Caco-2 (cell line): ENCODE results near the gene CHD9. TPM values are rescaled to one million over a fixed set of nuclear protein-coding genes. Genes with fewer than 3 reads are reported as not detected.

ENCODE experiments used
- BruUV-seq: library from RNA; stranded (reverse); fragments of 400-500 nt; replicated peaks from 2 replicates; lab custom pipeline; 2021; lab: Mats Ljungman, UMichigan
- CTCF ChIA-PET: fragments of 300-600 bp; sonication (Branson Sonifier 250); formaldehyde crosslinking; loops from one replicate; lab custom pipeline; 2022; ENCODE audit warnings: antibody characterized with exemption; lab: Charles Lee
- POLR2A ChIA-PET: fragments of 300-600 bp; sonication (Branson Sonifier 250); formaldehyde crosslinking; loops from one replicate; lab custom pipeline; 2022; ENCODE audit warnings: antibody characterized with exemption; lab: Charles Lee
- DNase-seq, 2 experiments: peaks; one replicate each; pipeline versions ENCODE4 v3.0.0 to v3.0.0-alpha.2; 2020 to 2022
- H3K27me3 ChIP-seq: replicated peaks from 2 replicates; pipeline ENCODE4 v1.6.0; 2011; ENCODE audit warnings: low read length; ENCODE audit not compliant: control insufficient read depth, insufficient read depth
- H3K36me3 ChIP-seq: 2 replicates; pipeline ENCODE4 v1.5.1; 2011; ENCODE audit warnings: low read length; ENCODE audit not compliant: control insufficient read depth, insufficient read depth
- H3K4me1 ChIP-seq: fragments of 250-450 bp; sonication (Bioruptor Pico); 2 replicates; pipeline ENCODE4 v1.5.1; 2020; ENCODE audit warnings: mild to moderate bottlenecking
- H3K4me3 ChIP-seq: 2 replicates; pipeline ENCODE4 v1.5.1; 2011; ENCODE audit warnings: low read depth, mild to moderate bottlenecking, control low read depth, low read length
- H3K9me3 ChIP-seq: fragments of 250-450 bp; sonication (Bioruptor Pico); 2 replicates; pipeline ENCODE4 v1.5.1; 2020; ENCODE audit warnings: mild to moderate bottlenecking, moderate library complexity
- H3K27ac Mint-ChIP-seq: one replicate; pipeline ENCODE4 v1.8.0; 2022; ENCODE audit warnings: mixed read lengths; ENCODE audit not compliant: unreplicated experiment
- H3K27me3 Mint-ChIP-seq: one replicate; pipeline ENCODE4 v1.8.0; 2022; ENCODE audit warnings: mixed read lengths; ENCODE audit not compliant: insufficient read depth, unreplicated experiment
- H3K36me3 Mint-ChIP-seq: one replicate; pipeline ENCODE4 v1.8.0; 2022; ENCODE audit warnings: mild to moderate bottlenecking, mixed read lengths; ENCODE audit not compliant: insufficient read depth, unreplicated experiment
- H3K4me1 Mint-ChIP-seq: one replicate; pipeline ENCODE4 v1.8.0; 2022; ENCODE audit warnings: low read depth, mixed read lengths; ENCODE audit not compliant: unreplicated experiment
- H3K4me3 Mint-ChIP-seq: one replicate; pipeline ENCODE4 v1.8.0; 2022; ENCODE audit warnings: mild to moderate bottlenecking, moderate library complexity, mixed read lengths; ENCODE audit not compliant: unreplicated experiment
- H3K9me3 Mint-ChIP-seq: one replicate; pipeline ENCODE4 v1.8.0; 2022; ENCODE audit warnings: mixed read lengths; ENCODE audit not compliant: unreplicated experiment
- CTCF ChIP-seq, 2 experiments: fragments of 200-600 bp in 1 of 2; IDR thresholded peaks; 1 replicate in 1 of 2; 2 replicates in 1 of 2; pipeline versions ENCODE4 v1.5.1 to v1.8.0; 2011 to 2022; ENCODE audit warnings: antibody characterized with exemption in 1 of 2, control low read depth in 1 of 2, inconsistent platforms in 1 of 2, low read depth in 1 of 2, low read length in 1 of 2, mild to moderate bottlenecking in 1 of 2, moderate library complexity in 1 of 2; ENCODE audit not compliant: insufficient read depth in 1 of 2, severe bottlenecking in 1 of 2, unreplicated experiment in 1 of 2
- intact Hi-C: fragments of 100-400 bp; cut with micrococcal nuclease; formaldehyde crosslinking; loops from one replicate; pipeline ENCODE4 v1.10.0; 2022; ENCODE audit not compliant: unreplicated experiment
- total RNA-seq: library from RNA; stranded (reverse); gene quantifications from 2 replicates; pipeline ENCODE4 v1.2.3, GENCODE V29; 2022

CHD9 gene
- total RNA-seq, 1 experiment from 2014 or later, result 29.1 TPM

GRCh38 chr16:53024045-53024444, 30.7 kb upstream of the CHD9 start:
- H3K27ac Mint-ChIP-seq, result no peak overlapping the region
- H3K9me3 Mint-ChIP-seq, result no peaks in the 10 kb centered on the region
- H3K27me3 Mint-ChIP-seq, result peaks cover 6% of the 10 kb centered on the region
- intact Hi-C loops, result loop anchor here (5.0 kb wide), 1 partner anchor 1042 kb away; no protein-coding TSS in a partner anchor
- ChIA-PET CTCF (interaction anchor here (1.9 kb wide), 1 partner anchor 954 kb away, joined by 9 read pairs; no protein-coding TSS in a partner anchor), POLR2A (no interaction called here)
- H3K4me3 Mint-ChIP-seq, result no peak overlapping the region
- Histone ChIP-seq H3K4me1 (no peaks in the 10 kb centered on the region), H3K4me3 (no peak overlapping the region), H3K27me3 (no peaks in the 10 kb centered on the region; the same call in 1 of the 2 replicates), H3K36me3 (no peaks in the 10 kb centered on the region), H3K9me3 (no peaks in the 10 kb centered on the region)
- no peak for TF ChIP-seq CTCF (IDR thresholded peaks at IDR 0.05; ENCODE audit: insufficient read depth in 1 of 2, low read depth in 1 of 2, low read length in 1 of 2, severe bottlenecking in 1 of 2, unreplicated experiment in 1 of 2)
- no TSS peak for BruUV-seq
- no peaks in the 10 kb centered on the region for H3K4me1 Mint-ChIP-seq
- no peak for DNase-seq
- no peaks in the 10 kb centered on the region for H3K36me3 Mint-ChIP-seq

DNA sequence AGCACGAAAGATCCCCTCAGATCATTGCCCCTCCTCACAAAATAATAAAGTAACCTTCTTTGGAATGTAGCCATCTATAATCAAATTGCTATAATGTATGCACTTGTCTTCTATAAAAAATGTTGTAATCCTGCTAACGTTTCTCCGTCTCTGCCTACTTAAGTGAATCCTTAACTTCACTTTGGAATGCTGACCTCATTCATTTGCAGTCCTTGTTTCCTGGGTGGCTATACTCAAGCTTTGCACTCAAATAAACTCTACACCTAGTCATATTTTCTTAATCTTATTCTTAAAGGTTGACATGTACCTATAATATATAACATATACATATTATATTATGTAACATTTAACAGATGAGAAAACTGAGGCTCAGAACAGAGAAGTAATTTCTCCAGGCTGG, 24.8 kb upstream of the CHD9 start:
- Histone ChIP-seq H3K4me3 (no peak overlapping the region), H3K4me1 (no peaks in the 10 kb centered on the region), H3K27me3 (no peaks in the 10 kb centered on the region), H3K36me3 (no peaks in the 10 kb centered on the region), H3K9me3 (peaks cover 7% of the 10 kb centered on the region)
- no peaks in the 10 kb centered on the region for H3K9me3 Mint-ChIP-seq
- peaks cover 6% of the 10 kb centered on the region for H3K4me1 Mint-ChIP-seq
- H3K4me3 Mint-ChIP-seq, result no peak overlapping the region
- TF ChIP-seq CTCF (IDR thresholded peaks at IDR 0.05; ENCODE audit: insufficient read depth in 1 of 2, low read depth in 1 of 2, low read length in 1 of 2, severe bottlenecking in 1 of 2, unreplicated experiment in 1 of 2), result no peak
- ChIA-PET CTCF (no interaction called here), POLR2A (no interaction called here)
- no peak for DNase-seq
- no peaks in the 10 kb centered on the region for H3K36me3 Mint-ChIP-seq
- H3K27me3 Mint-ChIP-seq, result peaks cover 8% of the 10 kb centered on the region
- H3K27ac Mint-ChIP-seq, result no peak overlapping the region
- intact Hi-C loops, result no loop called here
- no TSS peak for BruUV-seq

DNA sequence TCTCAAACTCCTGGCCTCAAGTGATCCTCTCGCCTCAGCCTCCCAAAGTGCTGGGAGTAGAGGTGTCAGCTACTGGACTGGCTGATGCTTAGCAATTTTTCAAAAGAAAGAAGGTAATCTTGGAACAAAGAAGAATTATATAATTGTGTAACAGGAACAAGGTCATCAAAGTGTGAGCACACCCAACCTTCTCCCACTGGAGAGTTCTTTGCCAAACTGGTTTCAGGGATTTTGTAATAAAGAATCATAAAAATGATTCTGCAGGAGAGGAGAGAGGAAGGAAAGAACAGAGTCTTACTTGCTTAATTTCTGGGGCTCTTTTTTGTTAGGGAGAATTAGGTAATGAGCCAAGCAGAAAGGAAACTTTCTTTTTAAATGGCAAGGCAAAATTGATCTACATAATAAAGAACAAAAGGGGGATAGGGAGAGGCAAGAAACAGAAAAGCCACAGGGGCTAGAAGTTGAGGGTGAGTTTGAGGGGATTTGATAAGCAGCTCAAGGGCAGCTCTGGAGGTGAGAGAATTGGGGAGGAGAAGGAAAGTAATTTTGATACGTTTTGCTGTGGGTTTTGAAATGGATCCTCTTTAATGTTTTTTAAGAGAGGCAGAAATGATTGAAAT, 23.4 kb upstream of the CHD9 start:
- Histone ChIP-seq H3K4me3 (no peak overlapping the region), H3K27me3 (no peaks in the 10 kb centered on the region), H3K4me1 (no peaks in the 10 kb centered on the region), H3K9me3 (peaks cover 7% of the 10 kb centered on the region), H3K36me3 (no peaks in the 10 kb centered on the region)
- intact Hi-C loops, result no loop called here
- peaks cover 10% of the 10 kb centered on the region for H3K27me3 Mint-ChIP-seq
- no TSS peak for BruUV-seq
- no peak overlapping the region for H3K4me3 Mint-ChIP-seq
- H3K9me3 Mint-ChIP-seq, result no peaks in the 10 kb centered on the region
- TF ChIP-seq CTCF (IDR thresholded peaks at IDR 0.05; ENCODE audit: insufficient read depth in 1 of 2, low read depth in 1 of 2, low read length in 1 of 2, severe bottlenecking in 1 of 2, unreplicated experiment in 1 of 2), result no peak
- H3K27ac Mint-ChIP-seq, result no peak overlapping the region
- POLR2A ChIA-PET, result no interaction called here
- H3K4me1 Mint-ChIP-seq, result peaks cover 11% of the 10 kb centered on the region
- no peaks in the 10 kb centered on the region for H3K36me3 Mint-ChIP-seq
- DNase-seq, result no peak
- CTCF ChIA-PET, result no interaction called here
